NK-92 (cell line): ENCODE results near the gene TBC1D19.
"Not testable (repeated sequence)": the region's sequence is repeated elsewhere in the genome, so short reads cannot be mapped to it uniquely, and the experiment has no call there.

ENCODE experiments used
- DNase-seq: peaks from one replicate; lab custom pipeline; 2025; ENCODE audit not compliant: unreplicated experiment; lab: John Stamatoyannopoulos, UW

Gene TBC1D19

GRCh38 chr4:26596843-26597242, 13.0 kb downstream of the TBC1D19 start:
- no peak for DNase-seq

DNA sequence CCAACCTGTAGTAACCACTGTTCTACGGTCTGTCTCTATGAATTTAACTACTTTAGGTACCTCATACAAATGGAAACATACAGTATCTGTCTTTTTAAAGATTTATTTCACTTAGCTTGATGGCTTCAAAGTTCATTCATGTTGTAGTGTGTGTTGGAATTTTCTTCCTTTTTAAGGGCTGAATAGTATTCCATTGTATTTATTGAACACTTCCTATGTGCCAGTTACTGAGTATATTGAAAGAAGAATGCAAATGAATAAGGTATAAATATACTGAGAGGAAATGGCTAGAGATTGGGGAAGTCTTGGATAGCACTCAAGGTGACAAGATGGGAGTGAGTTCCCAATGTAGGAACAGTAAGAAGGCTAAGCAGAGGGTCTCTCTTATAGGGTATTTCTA, 17.3 kb downstream of the TBC1D19 start:
- DNase-seq = no peak

- DNase-seq = no peak
Measured at GRCh38 chr4:26607776-26608175, 23.9 kb downstream of the TBC1D19 start.

DNA sequence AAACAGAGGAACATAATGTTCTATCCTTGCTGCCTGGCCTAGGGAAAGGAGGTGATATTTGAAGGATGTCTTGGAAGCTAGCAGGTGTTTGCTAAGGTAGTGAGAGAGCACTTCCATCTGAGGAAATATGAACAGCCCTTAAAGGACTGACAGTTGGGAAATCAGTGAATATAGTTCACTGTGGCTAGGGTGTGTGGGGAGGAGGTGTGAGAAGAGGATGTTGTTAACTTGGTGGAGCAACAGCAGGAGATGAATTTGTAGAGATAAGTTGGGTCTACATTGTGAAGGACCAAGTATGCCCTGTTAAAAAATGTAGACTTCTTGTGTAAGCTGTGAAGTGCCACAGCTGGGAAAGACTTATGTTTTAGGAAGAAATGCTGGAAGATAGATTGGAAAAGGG, 25.5 kb downstream of the TBC1D19 start:
- no peak for DNase-seq

DNA sequence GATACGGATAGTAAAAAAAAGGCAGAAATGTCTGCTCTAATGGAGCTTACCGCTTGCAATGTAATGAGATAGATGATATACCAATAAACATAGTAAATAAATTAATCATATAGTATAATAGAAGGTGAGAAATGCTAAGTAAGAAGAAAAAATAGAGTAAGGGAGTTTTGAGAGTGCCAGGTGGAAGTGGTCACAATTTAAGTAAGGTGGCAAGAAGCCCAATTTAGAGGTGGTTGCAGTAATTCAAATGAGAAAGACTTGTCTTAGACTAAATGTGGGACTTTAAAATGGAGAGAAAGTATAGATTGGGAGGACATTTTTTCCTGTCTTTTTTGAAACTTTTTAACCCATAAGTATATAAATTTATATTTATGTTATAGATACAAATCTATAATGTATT, 26.0 kb downstream of the TBC1D19 start:
- no peak for DNase-seq

DNA sequence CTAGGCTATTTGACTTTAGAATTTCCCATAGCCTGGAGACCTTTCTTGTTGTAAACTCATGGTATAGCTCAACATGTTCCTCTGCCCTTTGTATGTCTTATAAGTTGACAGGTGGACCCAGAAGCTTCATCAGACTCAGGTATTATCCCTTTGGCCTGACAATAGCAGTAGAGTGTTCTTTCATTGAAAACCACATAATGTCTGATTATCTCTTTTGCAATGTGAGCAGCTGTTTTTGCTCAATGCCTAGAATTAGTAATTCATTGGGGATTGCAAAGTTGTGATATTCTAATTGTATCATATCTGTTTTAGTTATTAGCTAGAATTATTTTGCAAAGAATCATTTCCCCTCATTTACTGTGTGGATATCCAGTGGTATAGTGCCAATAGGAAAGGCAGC, 27.5 kb downstream of the TBC1D19 start:
- DNase-seq = no peak

DNA sequence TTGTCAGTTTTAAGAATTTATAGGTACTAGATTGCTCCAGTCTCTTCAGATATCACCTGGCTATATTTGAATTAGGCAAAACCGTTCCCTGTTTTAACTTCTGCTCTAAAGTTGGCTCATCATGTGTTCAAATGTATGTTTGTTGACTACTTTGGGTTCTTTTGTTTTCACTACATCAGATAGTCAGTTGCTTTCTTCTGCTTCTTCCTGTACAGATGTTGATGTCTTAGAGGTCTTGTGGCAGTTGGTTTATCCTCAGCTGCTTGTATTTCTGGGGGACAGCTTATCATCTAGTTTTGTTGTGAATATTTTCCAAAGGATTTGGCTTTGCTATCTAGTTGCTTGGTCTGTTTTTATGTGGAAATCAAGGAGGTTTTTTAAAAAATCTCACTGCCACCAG, 28.0 kb downstream of the TBC1D19 start:
- no peak for DNase-seq

- DNase-seq = no peak
Measured at GRCh38 chr4:26613237-26613636, 29.4 kb downstream of the TBC1D19 start.

DNA sequence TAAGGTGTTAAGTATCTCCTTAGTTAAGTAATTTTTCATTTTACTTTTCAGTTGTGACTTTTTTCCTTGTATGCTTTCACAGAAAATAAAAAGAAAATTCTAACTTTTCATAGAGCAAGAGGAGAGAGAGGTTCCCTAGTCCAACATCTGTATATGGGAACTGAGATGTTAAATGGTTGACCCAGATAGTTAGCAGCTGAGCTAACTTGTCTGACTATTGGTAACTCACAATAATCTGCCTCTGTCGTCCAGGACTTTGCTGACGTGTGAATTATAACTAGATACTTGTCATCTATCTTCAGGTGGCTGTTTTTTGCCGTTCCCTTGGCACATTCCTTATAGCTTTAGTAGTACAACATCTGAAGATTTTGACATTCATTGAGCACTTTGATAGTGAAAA, 29.9 kb downstream of the TBC1D19 start:
- no peak for DNase-seq

GRCh38 chr4:26619784-26620183, 35.9 kb downstream of the TBC1D19 start:
- no peak for DNase-seq

GRCh38 chr4:26621366-26621765, 37.5 kb downstream of the TBC1D19 start:
- no peak for DNase-seq

DNA sequence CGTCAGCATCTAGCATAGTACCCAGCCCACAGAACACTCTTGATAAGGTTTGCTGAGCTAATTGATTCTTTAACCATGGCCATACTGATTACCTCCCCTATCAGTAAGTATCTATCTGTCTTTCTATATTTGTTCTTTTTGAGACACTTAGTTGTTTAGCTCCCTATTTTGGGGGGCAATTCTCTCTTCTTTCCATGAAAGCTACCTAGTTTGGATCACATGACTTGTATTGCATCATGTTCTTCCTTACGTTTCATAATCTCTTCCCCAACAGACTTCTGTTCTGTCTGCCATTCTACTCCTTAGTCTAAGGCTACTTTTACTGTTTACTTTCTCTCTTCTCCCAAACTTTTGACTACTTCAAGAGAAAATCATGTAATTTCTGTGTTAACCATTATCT, 39.0 kb downstream of the TBC1D19 start:
- DNase-seq = no peak

- DNase-seq = not testable (repeated sequence)
Measured at GRCh38 chr4:26626658-26627057, 42.8 kb downstream of the TBC1D19 start.

GRCh38 chr4:26632916-26633315, 49.0 kb downstream of the TBC1D19 start:
- no peak for DNase-seq

GRCh38 chr4:26634237-26634636, 50.4 kb downstream of the TBC1D19 start:
- DNase-seq = no peak

GRCh38 chr4:26636458-26636857, 52.6 kb downstream of the TBC1D19 start:
- no peak for DNase-seq

GRCh38 chr4:26640639-26641038, 56.8 kb downstream of the TBC1D19 start:
- not testable (repeated sequence) for DNase-seq

GRCh38 chr4:26647523-26648224, 63.8 kb downstream of the TBC1D19 start:
- no peak for DNase-seq

- DNase-seq = no peak
Measured at GRCh38 chr4:26648260-26648659, 64.4 kb downstream of the TBC1D19 start.

DNA sequence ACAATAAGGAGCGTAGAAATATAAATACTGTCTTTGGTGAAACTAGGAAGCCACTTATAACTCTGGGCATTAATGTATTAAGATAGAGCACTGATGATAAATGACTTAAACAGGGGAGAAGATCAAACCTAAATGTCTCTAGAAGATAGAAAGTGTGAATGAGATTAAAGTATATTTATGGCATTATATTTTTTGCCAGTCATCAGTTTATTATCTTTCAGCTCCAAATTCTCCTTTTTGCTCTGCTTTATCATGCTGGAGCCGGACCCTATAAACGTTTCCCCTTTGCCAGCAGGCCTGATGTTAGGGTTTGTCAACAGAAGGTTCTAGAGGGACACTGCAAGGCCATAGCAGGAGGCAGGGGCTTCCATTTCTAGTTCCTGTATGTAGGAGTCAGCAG, 76.4 kb downstream of the TBC1D19 start:
- DNase-seq = no peak

DNA sequence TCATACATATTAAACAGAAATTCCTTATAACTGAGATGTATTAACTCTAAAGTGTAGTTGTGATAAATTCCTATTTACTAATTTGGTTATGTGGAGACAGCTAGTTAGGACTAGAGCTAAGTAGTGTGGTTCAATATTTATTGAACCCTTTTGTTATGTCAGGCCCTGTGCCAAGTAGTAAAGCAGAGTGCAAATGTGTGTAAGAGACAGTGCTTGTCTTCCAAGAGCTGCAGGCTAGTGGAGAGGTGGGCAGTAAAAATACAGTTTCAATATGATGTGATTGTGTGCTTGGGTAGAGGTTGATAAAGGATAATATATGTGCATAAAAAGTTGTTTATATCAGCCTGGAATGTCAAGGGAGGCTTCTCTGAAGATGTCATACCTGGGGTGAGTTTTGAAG, 80.0 kb downstream of the TBC1D19 start:
- no peak for DNase-seq

DNA sequence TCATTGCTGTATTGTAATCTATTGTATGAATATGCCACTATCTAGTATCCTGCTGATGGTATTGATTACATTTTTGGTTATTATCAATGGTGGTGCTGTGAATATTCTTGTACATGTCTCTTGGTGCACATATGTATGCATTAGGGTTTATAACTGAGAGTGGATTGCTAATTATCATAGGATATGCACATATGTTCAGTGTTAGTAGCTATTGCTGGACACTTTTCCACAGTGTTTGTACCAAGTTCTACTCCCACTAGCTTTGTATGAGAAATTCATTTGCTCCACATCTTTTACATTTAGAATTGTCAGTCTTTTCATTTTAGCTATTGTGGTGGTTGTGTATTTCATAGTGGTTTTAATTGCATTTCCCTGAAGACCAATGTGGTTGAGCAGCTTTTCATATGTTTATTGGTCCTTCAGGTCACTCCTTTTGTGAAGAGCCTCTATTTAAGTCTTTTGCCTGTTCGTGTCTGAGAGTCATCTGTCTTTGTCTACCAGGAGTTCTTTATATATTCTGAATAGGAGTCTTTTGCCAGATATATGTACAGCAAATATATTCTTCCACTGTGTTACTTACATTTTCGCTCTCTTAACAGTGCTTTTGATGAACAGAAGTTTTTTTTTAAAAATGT, 87.1 kb downstream of the TBC1D19 start:
- no peak for DNase-seq
